GM21367 (cell line): ENCODE data around the gene COL13A1.

Experiments used
- ATAC-seq: cut with Tn5 transposase; IDR thresholded peaks from one replicate; pipeline ENCODE4 v1.9.1; 2021; ENCODE audit not compliant: unreplicated experiment

COL13A1 gene

DNA sequence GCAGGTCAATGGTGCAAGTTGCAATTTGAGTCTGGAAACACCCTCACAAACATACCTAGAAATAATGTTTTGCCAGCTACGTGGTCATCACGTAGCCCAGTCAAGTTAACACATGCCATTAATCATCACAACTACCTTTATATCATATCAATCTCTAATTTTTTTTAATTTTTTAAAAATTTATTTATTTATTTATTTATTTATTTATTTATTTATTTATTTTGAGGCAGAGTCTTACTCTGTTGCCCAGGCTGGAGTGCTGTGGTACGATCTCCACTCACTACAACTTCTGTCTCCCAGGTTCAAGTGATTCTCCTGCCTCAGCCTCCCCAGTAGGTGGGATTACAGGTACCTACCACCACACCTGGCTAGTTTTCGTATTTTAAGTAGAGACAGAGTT, 198.6 kb downstream of the COL13A1 start:
- ATAC-seq, result no peak

DNA sequence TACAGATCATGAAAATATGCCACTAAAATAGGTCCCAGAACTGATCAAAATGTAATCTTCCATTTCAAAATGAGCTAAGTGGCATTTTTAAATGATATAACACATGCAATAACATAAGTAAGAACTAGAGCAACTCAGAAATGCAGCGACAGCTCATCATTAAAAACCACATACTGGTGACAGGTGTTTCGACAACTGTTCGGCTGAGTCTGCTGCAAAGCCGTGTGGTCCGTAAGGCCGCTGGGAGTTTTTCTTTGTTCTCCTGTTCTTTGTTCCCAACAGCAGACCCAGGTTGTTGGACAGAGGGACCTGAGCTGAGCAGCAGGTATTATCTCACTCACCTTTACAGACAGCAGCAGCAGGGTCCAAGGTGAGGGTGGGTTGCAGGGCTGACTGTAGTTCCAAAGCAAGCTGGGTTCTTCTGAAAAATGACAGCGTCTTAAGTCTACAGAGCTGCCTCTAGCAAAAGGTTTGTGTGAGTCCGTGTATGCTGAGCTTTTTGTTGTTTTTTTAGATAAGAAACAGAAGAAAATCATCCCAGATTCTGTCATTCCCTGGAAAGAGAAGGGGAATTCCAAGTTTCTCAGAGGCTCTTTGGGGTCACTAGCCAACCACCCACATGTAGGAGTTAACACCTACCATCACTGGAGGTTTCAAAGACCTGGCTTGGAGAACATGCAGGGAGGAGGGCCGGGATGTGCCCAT, 205.6 kb downstream of the COL13A1 start:
- ATAC-seq, result no peak
